GM12878 (cell line): ENCODE results near the gene FAM210A. TPM values are rescaled to one million over a fixed set of nuclear protein-coding genes. Genes with fewer than 3 reads are reported as not detected.

ENCODE experiments used
- ATAC-seq: fragments of 200-7000 bp; cut with Tn5 transposase; 3 replicates; pipeline ENCODE4 v1.9.1; 2020; ENCODE audit warnings: mild to moderate bottlenecking, moderate library complexity
- BruUV-seq: library from RNA; stranded (reverse); fragments of 400-500 nt; replicated peaks from 2 replicates; lab custom pipeline; 2021; lab: Mats Ljungman, UMichigan
- CTCF ChIA-PET: fragments of 300-600 bp; sonication (Branson Sonifier 250); formaldehyde crosslinking; extraction: SDS; loops from one replicate; lab custom pipeline; 2021; ENCODE audit warnings: inconsistent platforms; lab: Yijun Ruan, JAX
- POLR2A ChIA-PET: fragments of 350-600 bp; formaldehyde crosslinking; extraction: SDS; loops from one replicate; lab custom pipeline; 2021; ENCODE audit warnings: inconsistent platforms; lab: Charles Lee
- RAD21 ChIA-PET: fragments of 300-600 bp; sonication (Branson Sonifier 250); formaldehyde crosslinking; loops from one replicate; lab custom pipeline; 2023; ENCODE audit warnings: antibody characterized with exemption; ENCODE audit not compliant: unreplicated experiment; lab: Charles Lee
- SMC1A ChIA-PET: fragments of 300-600 bp; sonication (Branson Sonifier 250); formaldehyde crosslinking; loops from one replicate; lab custom pipeline; 2023; ENCODE audit not compliant: unreplicated experiment, uncharacterized antibody; lab: Charles Lee
- DNase-seq: peaks from one replicate; pipeline ENCODE4 v3.0.0-alpha.2; 2011; ENCODE audit warnings: low read depth, low spot score
- FAIRE-seq: peaks from 3 replicates; lab custom pipeline; 2011; peaks lifted over from hg19 to GRCh38; lab: Jason Lieb, UNC
- H2AFZ ChIP-seq: 2 replicates; pipeline ENCODE4 v1.6.0; 2011; ENCODE audit warnings: low read depth, low read length, control low read depth; ENCODE audit not compliant: control insufficient read depth
- H3K27ac ChIP-seq: 2 replicates; pipeline ENCODE4 v1.5.1; 2011; ENCODE audit warnings: control low read depth; ENCODE audit not compliant: control insufficient read depth, insufficient read depth
- H3K27me3 ChIP-seq, 2 experiments: replicated peaks in 1 of 2; 2 replicates each; pipeline versions ENCODE4 v1.6.0 to v1.6.1; 2011; ENCODE audit warnings: low read length in 1 of 2; ENCODE audit not compliant: control insufficient read depth in 2 of 2, insufficient read depth in 2 of 2
- H3K36me3 ChIP-seq, 2 experiments: 2 replicates each; pipeline ENCODE4 v1.5.1; 2011; ENCODE audit warnings: low read length in 1 of 2; ENCODE audit not compliant: control insufficient read depth in 2 of 2, insufficient read depth in 2 of 2
- H3K4me1 ChIP-seq: 2 replicates; pipeline ENCODE4 v1.6.1; 2011; ENCODE audit warnings: mild to moderate bottlenecking, low read length, moderate library complexity, mixed read lengths; ENCODE audit not compliant: control insufficient read depth, insufficient read depth
- H3K4me2 ChIP-seq: 2 replicates; pipeline ENCODE4 v1.6.0; 2011; ENCODE audit warnings: control low read depth; ENCODE audit not compliant: control insufficient read depth, insufficient read depth
- H3K4me3 ChIP-seq: fragments of 200-600 bp; sonication (generic); 2 replicates; pipeline ENCODE4 v1.5.1; 2016
- H3K79me2 ChIP-seq: 2 replicates; pipeline ENCODE4 v1.6.0; 2011; ENCODE audit warnings: low read length; ENCODE audit not compliant: control insufficient read depth, insufficient read depth
- H3K9ac ChIP-seq: 2 replicates; pipeline ENCODE4 v1.8.0; 2011; ENCODE audit warnings: low read length, control low read depth, mixed read lengths; ENCODE audit not compliant: control insufficient read depth, insufficient read depth
- H3K9me3 ChIP-seq: replicated peaks from 3 replicates; pipeline ENCODE4 v1.5.1; 2011; ENCODE audit warnings: mild to moderate bottlenecking, low read length; ENCODE audit not compliant: control insufficient read depth, insufficient read depth
- H4K20me1 ChIP-seq: 2 replicates; pipeline ENCODE4 v1.6.0; 2011; ENCODE audit not compliant: control insufficient read depth, insufficient read depth
- BMI1 ChIP-seq: fragments of 450-650 bp; IDR thresholded peaks from 2 replicates; pipeline ENCODE4 v1.6.1; 2016; ENCODE audit warnings: mild to moderate bottlenecking, moderate library complexity, borderline replicate concordance
- CEBPB ChIP-seq, 2 experiments: fragments of 150-350 bp in 1 of 2; IDR thresholded peaks; 2 replicates each; pipeline ENCODE4 v1.6.1; 2012 to 2014; ENCODE audit warnings: low read depth in 2 of 2, low read length in 2 of 2, borderline replicate concordance in 1 of 2, inconsistent platforms in 1 of 2
- CTCF ChIP-seq, 3 experiments: IDR thresholded peaks in 2 of 3; conservative IDR thresholded peaks in 1 of 3; 2 replicates each; pipeline ENCODE4 v1.5.1; 2011; ENCODE audit warnings: low read depth in 3 of 3, low read length in 3 of 3, mild to moderate bottlenecking in 3 of 3, control low read depth in 2 of 3, moderate library complexity in 2 of 3, inconsistent platforms in 1 of 3, mixed read lengths in 1 of 3; ENCODE audit not compliant: control insufficient read depth in 2 of 3, insufficient read depth in 1 of 3; ENCODE audit errors: extremely low read depth in 1 of 3
- ETV6 ChIP-seq, 2 experiments: fragments of 450-650 bp in 1 of 2; IDR thresholded peaks in 1 of 2; conservative IDR thresholded peaks in 1 of 2; 2 replicates each; pipeline ENCODE4 v1.6.1; 2014; ENCODE audit warnings: antibody characterized with exemption in 1 of 2, borderline replicate concordance in 1 of 2, low read depth in 1 of 2, mild to moderate bottlenecking in 1 of 2, moderate library complexity in 1 of 2
- IRF4 ChIP-seq: IDR thresholded peaks from 2 replicates; pipeline ENCODE4 v1.6.1; 2011; ENCODE audit warnings: low read depth, low read length
- MYC ChIP-seq: IDR thresholded peaks from 2 replicates; pipeline ENCODE4 v1.6.1; 2011; ENCODE audit warnings: mild to moderate bottlenecking, low read length, moderate library complexity, inconsistent platforms; ENCODE audit not compliant: insufficient read depth, insufficient replicate concordance, insufficient read length, severe bottlenecking
- NR2C2 ChIP-seq: IDR thresholded peaks from 2 replicates; pipeline ENCODE4 v1.6.1; 2011; ENCODE audit warnings: borderline replicate concordance, low read depth; ENCODE audit not compliant: control insufficient read depth, insufficient read length
- NR2F1 ChIP-seq: fragments of 450-650 bp; conservative IDR thresholded peaks from 2 replicates; pipeline ENCODE4 v1.6.1; 2017; ENCODE audit warnings: mild to moderate bottlenecking
- PKNOX1 ChIP-seq: fragments of 450-650 bp; IDR thresholded peaks from 2 replicates; pipeline ENCODE4 v1.6.1; 2016; ENCODE audit warnings: mild to moderate bottlenecking
- RAD51 ChIP-seq: fragments of 450-650 bp; IDR thresholded peaks from 2 replicates; pipeline ENCODE4 v1.6.1; 2016; ENCODE audit warnings: moderate library complexity, mild to moderate bottlenecking, inconsistent platforms
- RELB ChIP-seq: fragments of 450-650 bp; IDR thresholded peaks from 2 replicates; pipeline ENCODE4 v1.6.1; 2017; ENCODE audit warnings: low read depth, mild to moderate bottlenecking, moderate library complexity
- SMAD1 ChIP-seq: fragments of 450-650 bp; IDR thresholded peaks from 2 replicates; pipeline ENCODE4 v1.6.1; 2018; ENCODE audit warnings: mild to moderate bottlenecking, low read depth; ENCODE audit not compliant: partially characterized antibody
- SMAD5 ChIP-seq: IDR thresholded peaks from 2 replicates; pipeline ENCODE4 v1.6.1; 2016; ENCODE audit warnings: antibody characterized with exemption, low read depth
- SREBF2 ChIP-seq: IDR thresholded peaks from 2 replicates; pipeline ENCODE4 v1.6.1; 2012; ENCODE audit warnings: mild to moderate bottlenecking, low read length
- ZBTB33 ChIP-seq: fragments of 450-650 bp; IDR thresholded peaks from 2 replicates; pipeline ENCODE4 v1.6.1; 2017; ENCODE audit warnings: mild to moderate bottlenecking
- ZSCAN29 ChIP-seq: fragments of 450-650 bp; IDR thresholded peaks from 2 replicates; pipeline ENCODE4 v1.6.1; 2017; ENCODE audit warnings: mild to moderate bottlenecking, moderate library complexity
- ZZZ3 ChIP-seq: IDR thresholded peaks from 2 replicates; pipeline ENCODE4 v1.6.1; 2011; ENCODE audit warnings: low read depth; ENCODE audit not compliant: control insufficient read depth, insufficient read length
- WGBS: methylation state at CpG from one replicate; pipeline ENCODE4 v1.1.6; 2016; ENCODE audit warnings: low lambda C conversion rate; ENCODE audit not compliant: insufficient replicate concordance, insufficient coverage; ENCODE audit errors: missing lambda C conversion rate; 5-methylcytosine and 5-hydroxymethylcytosine counted together
- in situ Hi-C: fragments of 300-500 bp; cut with MboI; formaldehyde crosslinking; loops from 9 replicates; pipeline ENCODE4 v1.14.3; 2018; ENCODE audit warnings: mixed read lengths
- intact Hi-C: fragments of 100-400 bp; cut with micrococcal nuclease; formaldehyde crosslinking; loops from one replicate; pipeline ENCODE4 v1.14.2; 2022; ENCODE audit not compliant: unreplicated experiment
- polyA plus RNA-seq, 11 experiments: library from polyadenylated mRNA; depleted of rRNA in 4 of 11; unstranded in 6 of 11; stranded (reverse) in 5 of 11; fragments of >200 nt; fragmentation: Nextera tagmentation in 4 of 11; fragmentation: Illumina TruSeq in 1 of 11; extraction: Ambion mirVana in 4 of 11; extraction: Trizol in 1 of 11; gene quantifications; 1 replicate in 1 of 11; 2 replicates in 10 of 11; pipeline versions ENCODE4 v1.2.1 to v1.2.3, GENCODE V29; 2011 to 2016; ENCODE audit warnings: inconsistent platforms in 2 of 11, missing spikeins in 2 of 11, low read depth in 1 of 11
- total RNA-seq, 4 experiments: library from RNA; depleted of rRNA in 3 of 4; stranded (reverse); fragments of >200 nt in 3 of 4; fragmentation: Illumina TruSeq in 1 of 4; extraction: Trizol in 1 of 4; gene quantifications; 2 replicates each; pipeline versions ENCODE4 v1.2.1 to v1.2.3, GENCODE V29; 2013 to 2021

FAM210A gene
- total and polyA plus RNA-seq, 10 of the 15 experiments (the other 5 are each of a cell fraction or from before 2014, with no cell fraction given), result 10.3 to 56.3 (median 17.7) TPM

GRCh38 chr18:13745696-13746095, 19.3 kb upstream of the FAM210A start:
- intact Hi-C loops (no loop called here), in situ Hi-C loops (no loop called here)
- SMC1A ChIA-PET, result interaction anchor here (1.3 kb wide), 1 partner anchor 19 kb away, joined by 3 read pairs; no protein-coding TSS in a partner anchor
- RAD21 ChIA-PET, result no interaction called here
- DNase-seq, result no peak
- TF ChIP-seq RELB (no peak), SMAD5 (no peak), ZSCAN29 (no peak), BMI1 (no peak), SMAD1 (no peak), CTCF (IDR thresholded peaks at IDR 0.05 in 2 of 3, conservative IDR thresholded peaks at IDR 0.05 in 1 of 3; ENCODE audit: control insufficient read depth in 2 of 3, extremely low read depth in 1 of 3, insufficient read depth in 1 of 3, low read depth in 3 of 3, low read length in 3 of 3) (no peak), NR2F1 (no peak), ETV6 (conservative IDR thresholded peaks at IDR 0.05 in 1 of 2, IDR thresholded peaks at IDR 0.05 in 1 of 2; ENCODE audit: borderline replicate concordance in 1 of 2, low read depth in 1 of 2) (no peak), IRF4 (no peak), SREBF2 (no peak), MYC (no peak), ZBTB33 (no peak), NR2C2 (no peak), RAD51 (no peak), PKNOX1 (no peak), ZZZ3 (no peak), CEBPB (IDR thresholded peaks at IDR 0.05; ENCODE audit: borderline replicate concordance in 1 of 2, low read depth in 2 of 2, low read length in 2 of 2) (no peak)
- BruUV-seq, result no TSS peak
- FAIRE-seq, result no peak
- Histone ChIP-seq H3K4me1 (no peaks in the 10 kb centered on the region), H3K9me3 (no peaks in the 10 kb centered on the region), H3K9ac (no peak overlapping the region), H3K79me2 (no peaks in the 10 kb centered on the region), H4K20me1 (no peaks in the 10 kb centered on the region), H3K27me3 (no peaks in the 10 kb centered on the region), H3K36me3 (peaks cover 0 to 25% of the 10 kb centered on the region in 2 experiments), H2AFZ (no peak overlapping the region), H3K4me3 (no peak overlapping the region), H3K4me2 (no peak overlapping the region), H3K27ac (no peak overlapping the region)
- no peak for ATAC-seq
- 83% methylated on average over 3 of the region's 3 CpGs for WGBS
- POLR2A ChIA-PET, result no interaction called here
- CTCF ChIA-PET, result interaction anchor here (1.0 kb wide), 1 partner anchor 14 kb away, joined by 3 read pairs; no protein-coding TSS in a partner anchor
